Measurements from ENCODE around the gene ZBTB8OS.

Gene ZBTB8OS

DNA sequence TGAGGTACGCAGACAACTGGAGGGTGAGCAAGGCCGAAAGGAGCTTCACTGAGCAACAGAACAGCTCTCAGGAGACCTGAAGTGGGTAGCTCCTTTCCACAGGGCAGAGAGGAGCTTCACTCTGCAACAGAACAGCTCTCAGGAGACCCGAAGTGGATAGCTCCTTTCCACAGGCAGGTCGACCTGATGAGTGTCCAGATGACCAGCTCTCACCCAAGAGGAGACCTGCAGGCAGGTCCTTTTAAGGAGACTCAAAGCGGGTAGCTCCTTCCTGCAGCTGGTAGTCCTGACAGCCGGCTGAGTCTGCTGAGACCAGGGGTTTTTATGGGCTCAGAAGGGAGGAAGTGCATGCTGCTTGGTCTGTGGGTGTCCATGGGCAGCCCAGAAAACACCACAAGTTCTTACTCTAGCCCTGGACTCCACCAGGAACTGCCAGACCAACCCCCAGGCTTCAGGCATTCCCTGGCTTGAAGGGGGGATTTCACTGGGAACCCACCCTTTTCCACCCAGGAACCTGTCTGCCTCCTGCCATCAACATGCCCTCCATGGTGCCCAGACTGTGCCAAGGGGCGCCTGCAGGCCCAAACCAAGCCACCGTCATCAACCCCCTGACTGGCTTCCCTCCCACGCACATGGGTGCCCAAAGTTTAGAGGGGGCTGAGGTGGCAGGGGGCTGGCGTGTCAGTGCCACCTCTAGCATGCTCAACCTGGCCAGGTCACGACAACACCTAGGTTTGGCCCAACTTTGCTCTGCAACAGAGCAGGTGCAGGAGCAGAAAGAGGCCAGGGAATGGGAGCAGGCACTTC is 43.6 kb downstream of the ZBTB8OS start:
- no peak for DNase-seq

- DNase-seq = no peak
Observed at GRCh38 chr1:32605711-32606424, 44.5 kb downstream of the ZBTB8OS start.

DNA sequence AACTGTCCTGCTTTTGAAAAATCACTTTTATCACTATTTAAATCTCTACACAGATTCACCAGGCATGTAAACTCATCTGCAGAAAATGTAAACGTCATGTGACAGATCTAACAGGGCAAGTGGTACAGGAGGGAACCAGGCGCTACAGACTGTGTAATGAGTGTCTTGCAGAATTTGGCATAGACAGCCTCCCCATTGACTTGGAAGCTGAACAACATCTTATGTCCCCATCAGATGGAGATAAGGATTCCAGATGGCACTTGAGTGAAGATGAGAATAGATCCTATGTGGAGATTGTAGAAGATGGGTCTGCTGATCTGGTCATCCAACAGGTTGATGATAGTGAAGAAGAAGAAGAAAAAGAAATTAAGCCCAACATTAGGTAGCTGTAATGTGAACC is 50.3 kb downstream of the ZBTB8OS start:
- DNase-seq = no peak

DNA sequence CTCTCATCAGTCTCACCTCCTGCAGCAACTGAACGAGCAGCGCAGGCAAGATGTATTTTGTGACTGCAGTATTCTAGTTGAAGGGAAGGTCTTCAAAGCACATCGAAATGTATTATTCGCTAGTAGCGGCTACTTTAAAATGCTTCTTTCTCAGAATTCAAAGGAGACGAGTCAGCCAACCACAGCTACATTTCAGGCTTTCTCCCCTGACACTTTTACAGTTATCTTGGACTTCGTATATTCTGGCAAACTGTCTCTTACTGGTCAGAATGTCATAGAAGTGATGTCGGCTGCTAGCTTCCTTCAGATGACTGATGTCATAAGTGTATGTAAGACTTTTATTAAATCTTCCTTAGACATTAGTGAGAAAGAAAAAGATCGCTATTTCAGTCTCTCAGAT is 57.4 kb downstream of the ZBTB8OS start:
- DNase-seq = no peak

GRCh38 chr1:32580348-32581017 is 69.9 kb downstream of the ZBTB8OS start:
- no peak for DNase-seq

Measured in inflammatory macrophage treated with lipopolysaccharide for 4 hours (primary cell).